ENCODE results near the gene COL15A1.

COL15A1 gene

GRCh38 chr9:99051851-99052250 lies 108.1 kb downstream of the COL15A1 start:
- in situ Hi-C loops (cut with HindIII; ENCODE audit: low sequenced_read_pairs) = no loop called here
- no peak for TF ChIP-seq CTCF (IDR thresholded peaks at IDR 0.05; ENCODE audit: low read depth, low read length, missing control alignments)
- H3K4me3 ChIP-seq (ENCODE audit: low read depth, low read length) = no peak overlapping the region
- no peak for DNase-seq (ENCODE audit: low read depth)

GRCh38 chr9:99052815-99053715 lies 109.4 kb downstream of the COL15A1 start:
- in situ Hi-C loops (cut with HindIII; ENCODE audit: low sequenced_read_pairs) = no loop called here
- no peak for TF ChIP-seq CTCF (IDR thresholded peaks at IDR 0.05; ENCODE audit: low read depth, low read length, missing control alignments)
- no peak overlapping the region for H3K4me3 ChIP-seq (ENCODE audit: low read depth, low read length)
- DNase-seq (ENCODE audit: low read depth) = no peak

- no peak for TF ChIP-seq CTCF (IDR thresholded peaks at IDR 0.05; ENCODE audit: low read depth, low read length, missing control alignments)
- in situ Hi-C loops (cut with HindIII; ENCODE audit: low sequenced_read_pairs) = no loop called here
- peak; percentile 38 for DNase-seq (ENCODE audit: low read depth)
- no peak overlapping the region for H3K4me3 ChIP-seq (ENCODE audit: low read depth, low read length)
These were observed 110.9 kb downstream of the COL15A1 start for GRCh38 chr9:99054581-99054980.

- in situ Hi-C loops (cut with HindIII; ENCODE audit: low sequenced_read_pairs) = no loop called here
- peak; percentile 26 for DNase-seq (ENCODE audit: low read depth)
- no peak for TF ChIP-seq CTCF (IDR thresholded peaks at IDR 0.05; ENCODE audit: low read depth, low read length, missing control alignments)
- H3K4me3 ChIP-seq (ENCODE audit: low read depth, low read length) = no peak overlapping the region
These were observed 111.7 kb downstream of the COL15A1 start for GRCh38 chr9:99055384-99055783.

GRCh38 chr9:99056186-99056585 lies 112.5 kb downstream of the COL15A1 start:
- DNase-seq (ENCODE audit: low read depth) = no peak
- in situ Hi-C loops (cut with HindIII; ENCODE audit: low sequenced_read_pairs) = no loop called here
- H3K4me3 ChIP-seq (ENCODE audit: low read depth, low read length) = no peak overlapping the region
- TF ChIP-seq CTCF (IDR thresholded peaks at IDR 0.05; ENCODE audit: low read depth, low read length, missing control alignments) = no peak

- in situ Hi-C loops (cut with HindIII; ENCODE audit: low sequenced_read_pairs) = no loop called here
- H3K4me3 ChIP-seq (ENCODE audit: low read depth, low read length) = no peak overlapping the region
- DNase-seq (ENCODE audit: low read depth) = peak; percentile 47
- TF ChIP-seq CTCF (IDR thresholded peaks at IDR 0.05; ENCODE audit: low read depth, low read length, missing control alignments) = no peak
These were observed 113.4 kb downstream of the COL15A1 start for GRCh38 chr9:99056886-99057664.
